ENCODE data around the gene TDRD9. TPM values are rescaled to one million over a fixed set of nuclear protein-coding genes. Genes with fewer than 3 reads are reported as not detected.
"Not testable (repeated sequence)": the region's sequence is repeated elsewhere in the genome, so short reads cannot be mapped to it uniquely, and the experiment has no call there.

The TDRD9 gene
- total and polyA plus RNA-seq, 8 donors: 0.85 to 8.8 (median 2.4) TPM; not detected in 2

DNA sequence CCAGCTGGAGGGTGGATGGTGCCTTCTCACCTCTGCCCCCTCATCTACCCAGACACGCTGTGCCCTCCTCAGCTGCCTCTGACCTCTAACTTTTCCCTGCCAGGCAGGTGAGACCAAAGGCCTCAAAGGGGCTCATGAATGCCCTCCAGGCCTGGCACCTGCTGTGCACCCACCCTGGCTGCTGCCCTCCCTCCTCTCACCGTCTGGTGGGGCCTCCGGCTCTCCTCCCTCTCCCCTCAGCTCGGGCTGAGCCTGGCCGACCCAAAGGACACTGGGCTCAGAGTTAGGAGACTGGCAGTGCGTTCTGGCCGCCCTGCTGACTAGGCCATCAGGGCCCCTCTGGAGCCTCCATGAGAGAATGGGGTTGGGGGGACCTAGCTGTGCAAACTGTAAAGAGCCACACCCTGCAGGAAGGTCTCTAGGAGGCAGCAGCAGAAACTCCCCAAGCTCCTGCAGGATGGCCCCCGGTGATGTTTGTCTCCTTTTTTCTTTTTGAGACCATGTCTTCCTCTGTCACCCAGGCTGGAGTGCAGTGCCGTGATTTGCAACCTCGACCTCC, 40.6 kb upstream of the TDRD9 start:
- Histone ChIP-seq H3K36me3 (no peaks in the 10 kb centered on the region), H3K9me3 (no peaks in the 10 kb centered on the region), H3K27ac (peak overlapping the region in 4 of 5 donors; percentile 63 to 85 (median 80)), H3K4me1 (peaks cover 36 to 59% (median 54%) of the 10 kb centered on the region in 4 donors), H3K27me3 (no peaks in the 10 kb centered on the region), H3K4me3 (no peak overlapping the region)
- 76 to 85% (median 77%) methylated on average over 7 to 10 of the region's 10 CpGs for WGBS, 5 donors
- intact Hi-C loops (cut with DNase I; ENCODE audit: low total_unique reads): no loop called here
- TF ChIP-seq EP300 (IDR thresholded peaks at IDR 0.05) (no peak), POLR2AphosphoS5 (IDR thresholded peaks at IDR 0.05) (no peak), POLR2A (IDR thresholded peaks at IDR 0.05) (no peak)
- TF ChIP-seq, protein P1, sequence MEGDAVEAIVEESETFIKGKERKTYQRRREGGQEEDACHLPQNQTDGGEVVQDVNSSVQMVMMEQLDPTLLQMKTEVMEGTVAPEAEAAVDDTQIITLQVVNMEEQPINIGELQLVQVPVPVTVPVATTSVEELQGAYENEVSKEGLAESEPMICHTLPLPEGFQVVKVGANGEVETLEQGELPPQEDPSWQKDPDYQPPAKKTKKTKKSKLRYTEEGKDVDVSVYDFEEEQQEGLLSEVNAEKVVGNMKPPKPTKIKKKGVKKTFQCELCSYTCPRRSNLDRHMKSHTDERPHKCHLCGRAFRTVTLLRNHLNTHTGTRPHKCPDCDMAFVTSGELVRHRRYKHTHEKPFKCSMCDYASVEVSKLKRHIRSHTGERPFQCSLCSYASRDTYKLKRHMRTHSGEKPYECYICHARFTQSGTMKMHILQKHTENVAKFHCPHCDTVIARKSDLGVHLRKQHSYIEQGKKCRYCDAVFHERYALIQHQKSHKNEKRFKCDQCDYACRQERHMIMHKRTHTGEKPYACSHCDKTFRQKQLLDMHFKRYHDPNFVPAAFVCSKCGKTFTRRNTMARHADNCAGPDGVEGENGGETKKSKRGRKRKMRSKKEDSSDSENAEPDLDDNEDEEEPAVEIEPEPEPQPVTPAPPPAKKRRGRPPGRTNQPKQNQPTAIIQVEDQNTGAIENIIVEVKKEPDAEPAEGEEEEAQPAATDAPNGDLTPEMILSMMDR (IDR thresholded peaks at IDR 0.05): no peak
- DNase-seq: no peak

DNA sequence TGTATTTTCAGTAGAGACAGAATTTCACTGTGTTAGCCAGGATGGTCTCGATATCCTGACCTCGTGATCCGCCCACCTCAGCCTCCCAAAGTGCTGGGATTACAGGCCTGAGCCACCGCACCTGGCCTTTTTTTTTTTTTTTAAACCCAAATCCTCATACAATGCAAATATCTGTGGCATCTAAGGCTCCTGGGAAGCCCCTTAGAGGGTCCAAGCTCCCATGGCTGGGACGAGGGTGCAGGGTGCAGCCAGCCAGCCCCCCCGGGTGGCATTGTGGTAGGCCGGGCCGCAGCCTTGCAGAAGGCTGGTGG, 39.3 kb upstream of the TDRD9 start:
- Histone ChIP-seq H3K4me1 (peaks cover 30 to 54% (median 48%) of the 10 kb centered on the region in 4 donors), H3K27ac (peak overlapping the region; percentile 76 to 87 (median 81))
- intact Hi-C loops (cut with DNase I; ENCODE audit: low total_unique reads); H3K4me3 ChIP-seq; H3K9me3 ChIP-seq; H3K36me3 ChIP-seq; DNase-seq; H3K27me3 ChIP-seq: not testable (repeated sequence)
- 63 to 87% (median 70%) methylated on average over 4 to 8 of the region's 8 CpGs for whole genome bisulfite sequencing, 5 donors

DNA sequence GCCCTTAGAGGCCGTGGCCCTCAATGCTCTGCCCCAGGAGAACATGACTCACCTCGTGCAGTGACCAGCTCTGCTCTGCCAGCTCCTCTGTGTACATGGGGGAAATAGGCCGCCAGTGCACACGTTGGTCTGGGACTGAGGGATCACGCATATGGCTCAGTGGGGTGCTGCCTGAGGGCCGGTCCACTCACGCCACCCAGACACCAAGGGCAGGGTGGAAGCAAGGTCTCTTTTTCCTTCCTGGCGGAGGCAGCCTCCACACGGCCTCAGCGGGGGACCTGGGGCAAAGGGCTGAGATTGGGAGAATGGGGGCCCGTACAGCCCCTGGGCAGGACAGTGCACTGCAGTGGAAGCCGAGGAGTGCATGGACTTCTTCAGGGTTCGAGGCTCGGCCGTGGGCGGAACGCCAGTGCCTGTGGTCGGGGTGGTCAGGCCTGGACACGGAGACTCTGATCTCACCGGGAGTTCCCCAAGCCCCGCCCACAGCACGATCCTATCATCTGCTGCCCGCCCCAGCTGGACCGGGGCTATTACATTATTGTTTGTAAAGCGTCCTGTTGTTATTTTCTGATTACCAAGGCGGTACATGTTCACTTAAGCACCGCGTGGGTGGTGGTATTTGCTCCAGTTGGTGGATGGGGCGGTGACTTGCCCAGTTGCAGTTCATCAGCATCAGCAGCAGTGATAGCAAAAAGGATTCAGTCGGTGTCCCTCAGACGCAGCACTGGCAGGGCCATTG, 38.8 kb upstream of the TDRD9 start:
- 35 to 58% (median 42%) methylated on average over 21 to 31 of the region's 31 CpGs for WGBS, 5 donors
- peak in 1 of 2 donors; percentile 70 for DNase-seq
- peak in 2 of 3 donors; percentile 17 to 35 for TF ChIP-seq POLR2AphosphoS5 (IDR thresholded peaks at IDR 0.05)
- no peak for TF ChIP-seq EP300 (IDR thresholded peaks at IDR 0.05)
- TF ChIP-seq, protein P1 (IDR thresholded peaks at IDR 0.05): no peak
- no peak for TF ChIP-seq POLR2A (IDR thresholded peaks at IDR 0.05)

DNA sequence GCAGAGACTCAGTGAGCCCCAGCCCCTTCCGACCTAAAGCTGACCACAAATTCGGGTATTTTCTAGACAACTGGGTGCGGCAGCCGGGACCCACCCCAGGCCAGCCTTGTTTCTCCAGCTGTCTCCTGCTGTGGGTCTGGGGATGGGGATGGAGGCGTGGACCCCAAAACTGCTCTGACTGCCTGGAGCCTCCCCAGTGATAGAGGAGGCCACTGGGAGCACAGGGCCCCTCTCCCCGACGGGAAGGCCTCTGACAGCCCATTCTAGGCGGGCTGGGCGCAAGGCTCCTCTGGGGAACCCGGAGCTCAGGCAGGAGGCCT, 38.2 kb upstream of the TDRD9 start:
- Histone ChIP-seq H3K4me3 (no peak overlapping the region), H3K36me3 (no peaks in the 10 kb centered on the region), H3K27me3 (no peaks in the 10 kb centered on the region), H3K27ac (peak overlapping the region; percentile 76 to 87 (median 81)), H3K9me3 (no peaks in the 10 kb centered on the region), H3K4me1 (peaks cover 41 to 64% (median 59%) of the 10 kb centered on the region in 4 donors)
- DNase-seq: no peak
- WGBS, 5 donors: 70 to 89% (median 74%) methylated on average over 6 to 10 of the region's 10 CpGs
- TF ChIP-seq, protein P1 (IDR thresholded peaks at IDR 0.05): no peak
- TF ChIP-seq POLR2A (IDR thresholded peaks at IDR 0.05) (no peak), EP300 (IDR thresholded peaks at IDR 0.05) (no peak), POLR2AphosphoS5 (IDR thresholded peaks at IDR 0.05) (no peak)
- intact Hi-C loops (cut with DNase I; ENCODE audit: low total_unique reads): no loop called here

More for the DNA sequence above, 38.8 kb upstream of the TDRD9 start:
- Histone ChIP-seq H3K27ac (peak overlapping the region; percentile 76 to 87 (median 81)), H3K4me3 (no peak overlapping the region), H3K9me3 (no peaks in the 10 kb centered on the region), H3K4me1 (peaks cover 36 to 59% (median 53%) of the 10 kb centered on the region in 4 donors), H3K36me3 (no peaks in the 10 kb centered on the region), H3K27me3 (no peaks in the 10 kb centered on the region)
- intact Hi-C loops (cut with DNase I; ENCODE audit: low total_unique reads): no loop called here

All from stomach (tissue), 9 donors.